ENCODE measurements around the gene NBEA. TPM values are rescaled to one million over a fixed set of nuclear protein-coding genes. Genes with fewer than 3 reads are reported as not detected.

Gene NBEA
- total RNA-seq, 1 donor from 2014 or later, result 6.1 TPM

DNA sequence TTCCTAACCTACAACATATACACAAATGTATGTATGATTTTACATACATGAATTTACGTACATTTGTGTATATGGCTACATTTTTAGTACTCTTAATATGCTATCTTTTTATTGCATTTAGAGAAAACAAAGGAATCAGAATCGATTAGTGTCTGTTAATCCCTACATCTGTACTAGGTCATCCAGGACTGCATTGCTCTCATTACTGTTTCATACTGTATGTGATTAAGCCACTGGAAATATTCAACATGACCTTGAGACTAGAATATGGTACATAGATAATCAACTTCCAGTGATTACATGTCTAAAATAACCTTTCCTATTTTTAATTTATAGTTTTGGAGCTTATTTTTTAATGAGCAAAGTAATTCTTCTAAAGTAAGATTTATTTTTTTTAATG, 539.7 kb downstream of the NBEA start:
- DNase-seq (ENCODE audit: low read depth), result no peak
- Histone ChIP-seq H3K36me3 (ENCODE audit: control insufficient read depth, insufficient read depth, low read length) (no peaks in the 10 kb centered on the region), H3K4me3 (ENCODE audit: low read depth, low read length) (no peak overlapping the region), H3K27me3 (ENCODE audit: control insufficient read depth, insufficient read depth, low read length) (peaks cover 23% of the 10 kb centered on the region)
- TF ChIP-seq, protein P1, sequence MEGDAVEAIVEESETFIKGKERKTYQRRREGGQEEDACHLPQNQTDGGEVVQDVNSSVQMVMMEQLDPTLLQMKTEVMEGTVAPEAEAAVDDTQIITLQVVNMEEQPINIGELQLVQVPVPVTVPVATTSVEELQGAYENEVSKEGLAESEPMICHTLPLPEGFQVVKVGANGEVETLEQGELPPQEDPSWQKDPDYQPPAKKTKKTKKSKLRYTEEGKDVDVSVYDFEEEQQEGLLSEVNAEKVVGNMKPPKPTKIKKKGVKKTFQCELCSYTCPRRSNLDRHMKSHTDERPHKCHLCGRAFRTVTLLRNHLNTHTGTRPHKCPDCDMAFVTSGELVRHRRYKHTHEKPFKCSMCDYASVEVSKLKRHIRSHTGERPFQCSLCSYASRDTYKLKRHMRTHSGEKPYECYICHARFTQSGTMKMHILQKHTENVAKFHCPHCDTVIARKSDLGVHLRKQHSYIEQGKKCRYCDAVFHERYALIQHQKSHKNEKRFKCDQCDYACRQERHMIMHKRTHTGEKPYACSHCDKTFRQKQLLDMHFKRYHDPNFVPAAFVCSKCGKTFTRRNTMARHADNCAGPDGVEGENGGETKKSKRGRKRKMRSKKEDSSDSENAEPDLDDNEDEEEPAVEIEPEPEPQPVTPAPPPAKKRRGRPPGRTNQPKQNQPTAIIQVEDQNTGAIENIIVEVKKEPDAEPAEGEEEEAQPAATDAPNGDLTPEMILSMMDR (IDR thresholded peaks at IDR 0.05; ENCODE audit: insufficient read depth, low read length, poor library complexity, severe bottlenecking), result no peak

DNA sequence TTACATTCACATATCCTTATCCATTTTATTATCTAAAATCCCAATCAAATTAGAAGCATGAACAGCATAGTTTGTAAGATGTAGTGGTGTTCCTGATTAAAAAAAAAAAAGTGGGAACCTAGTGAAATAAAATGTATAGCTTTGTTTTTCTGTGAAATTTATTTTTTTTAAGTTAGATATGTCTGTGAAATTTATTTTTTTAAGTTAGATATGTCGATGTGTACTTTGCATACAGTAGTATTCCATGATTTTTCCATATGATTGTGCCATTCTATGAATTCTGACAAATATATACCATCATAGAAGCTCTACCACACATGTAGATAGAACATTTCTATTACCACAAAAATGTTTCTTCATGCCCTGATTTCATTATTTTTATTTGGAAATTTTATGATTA, 540.5 kb downstream of the NBEA start:
- TF ChIP-seq, protein P1 (IDR thresholded peaks at IDR 0.05; ENCODE audit: insufficient read depth, low read length, poor library complexity, severe bottlenecking), result no peak
- Histone ChIP-seq H3K4me3 (ENCODE audit: low read depth, low read length) (no peak overlapping the region), H3K27me3 (ENCODE audit: control insufficient read depth, insufficient read depth, low read length) (peaks cover 16% of the 10 kb centered on the region), H3K36me3 (ENCODE audit: control insufficient read depth, insufficient read depth, low read length) (no peaks in the 10 kb centered on the region)
- DNase-seq (ENCODE audit: low read depth), result no peak

DNA sequence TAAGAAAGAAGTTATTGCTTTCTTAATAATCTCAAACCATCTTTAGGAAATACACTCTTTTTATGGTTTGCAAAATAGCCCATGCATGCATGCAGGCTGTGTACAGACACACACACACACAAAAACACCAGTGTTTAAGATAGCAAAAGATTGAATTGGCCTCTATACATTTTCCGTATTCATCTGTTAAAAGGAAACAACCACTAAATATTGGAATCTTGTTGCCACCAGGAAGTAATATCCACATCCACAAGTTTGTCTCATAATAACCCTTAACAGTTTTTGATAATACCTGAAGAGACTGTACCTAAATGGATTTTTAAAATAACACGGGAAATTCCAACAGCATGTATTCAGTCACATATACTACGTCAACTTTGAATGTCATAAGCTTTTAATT, 541.7 kb downstream of the NBEA start:
- no peak for DNase-seq (ENCODE audit: low read depth)
- Histone ChIP-seq H3K4me3 (ENCODE audit: low read depth, low read length) (no peak overlapping the region), H3K36me3 (ENCODE audit: control insufficient read depth, insufficient read depth, low read length) (no peaks in the 10 kb centered on the region), H3K27me3 (ENCODE audit: control insufficient read depth, insufficient read depth, low read length) (peaks cover 4% of the 10 kb centered on the region)
- TF ChIP-seq, protein P1 (IDR thresholded peaks at IDR 0.05; ENCODE audit: insufficient read depth, low read length, poor library complexity, severe bottlenecking), result no peak

DNA sequence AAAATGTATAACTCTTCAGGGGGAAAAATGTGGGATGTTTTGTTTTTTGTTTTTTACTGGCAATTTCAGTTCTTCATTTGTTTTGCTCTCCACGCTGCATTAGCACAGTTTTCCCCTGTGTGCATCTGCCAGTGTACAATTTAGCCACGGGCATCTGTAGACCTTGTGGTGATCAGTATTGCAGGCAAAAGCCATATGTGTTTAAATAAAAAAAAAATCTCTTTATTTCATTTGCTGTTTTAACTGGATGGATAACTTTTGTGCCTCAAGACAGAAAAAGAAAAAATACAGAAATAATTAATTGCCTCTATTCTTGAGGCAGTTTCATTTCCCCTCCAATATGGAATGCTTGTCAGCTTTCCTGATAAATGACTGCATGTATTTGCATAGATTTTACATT, 542.3 kb downstream of the NBEA start:
- Histone ChIP-seq H3K27me3 (ENCODE audit: control insufficient read depth, insufficient read depth, low read length) (no peaks in the 10 kb centered on the region), H3K36me3 (ENCODE audit: control insufficient read depth, insufficient read depth, low read length) (no peaks in the 10 kb centered on the region), H3K4me3 (ENCODE audit: low read depth, low read length) (no peak overlapping the region)
- DNase-seq (ENCODE audit: low read depth), result no peak
- TF ChIP-seq, protein P1 (IDR thresholded peaks at IDR 0.05; ENCODE audit: insufficient read depth, low read length, poor library complexity, severe bottlenecking), result no peak

DNA sequence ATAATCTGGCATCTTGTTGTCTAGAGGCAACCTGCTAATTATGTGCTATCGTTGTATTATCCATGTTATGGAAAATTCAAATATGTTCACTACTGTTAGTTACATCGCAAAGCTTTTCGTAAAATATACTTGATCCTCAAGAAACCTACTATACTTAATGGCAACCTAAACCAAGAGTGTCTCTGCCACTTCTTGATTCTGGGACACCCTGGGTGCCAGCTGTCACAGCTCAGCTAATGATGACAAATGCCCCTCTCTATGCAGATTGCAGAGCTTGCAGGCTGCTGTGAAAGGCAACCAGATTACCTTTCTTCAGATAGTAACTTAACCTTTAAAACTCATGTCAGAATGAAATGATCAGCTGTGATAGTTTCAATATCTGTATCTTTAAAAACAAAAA, 543.4 kb downstream of the NBEA start:
- H3K27me3 ChIP-seq (ENCODE audit: control insufficient read depth, insufficient read depth, low read length), result no peaks in the 10 kb centered on the region
- no peak for DNase-seq (ENCODE audit: low read depth)

DNA sequence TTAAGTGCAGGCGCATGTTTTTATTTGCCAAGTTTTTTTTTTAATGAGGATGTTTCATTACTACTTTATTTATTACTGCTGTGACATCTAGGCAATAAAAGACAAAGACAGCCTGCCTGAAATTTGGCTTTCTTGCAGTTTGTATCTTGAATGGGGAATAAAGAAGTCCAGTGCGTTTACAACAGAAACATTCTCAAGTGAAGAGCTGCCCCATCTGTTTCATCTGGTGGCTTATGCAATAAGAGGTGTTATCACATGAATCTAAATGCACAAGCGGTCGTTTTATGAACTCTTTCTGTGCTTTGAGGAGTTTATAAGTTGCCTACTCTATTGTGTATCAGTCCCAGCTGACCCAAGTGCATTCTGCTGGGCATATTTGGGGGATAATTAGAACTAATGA, 547.0 kb downstream of the NBEA start:
- Histone ChIP-seq H3K27me3 (ENCODE audit: control insufficient read depth, insufficient read depth, low read length) (no peaks in the 10 kb centered on the region), H3K36me3 (ENCODE audit: control insufficient read depth, insufficient read depth, low read length) (no peaks in the 10 kb centered on the region), H3K4me3 (ENCODE audit: low read depth, low read length) (no peak overlapping the region)
- TF ChIP-seq, protein P1 (IDR thresholded peaks at IDR 0.05; ENCODE audit: insufficient read depth, low read length, poor library complexity, severe bottlenecking), result no peak
- no peak for DNase-seq (ENCODE audit: low read depth)

More for the DNA sequence above, 543.4 kb downstream of the NBEA start:
- TF ChIP-seq, protein P1 (IDR thresholded peaks at IDR 0.05; ENCODE audit: insufficient read depth, low read length, poor library complexity, severe bottlenecking), result no peak
- Histone ChIP-seq H3K4me3 (ENCODE audit: low read depth, low read length) (no peak overlapping the region), H3K36me3 (ENCODE audit: control insufficient read depth, insufficient read depth, low read length) (no peaks in the 10 kb centered on the region)

Data from kidney epithelial cell (primary cell).